ENCODE results near the gene TBX21.

The TBX21 gene

DNA sequence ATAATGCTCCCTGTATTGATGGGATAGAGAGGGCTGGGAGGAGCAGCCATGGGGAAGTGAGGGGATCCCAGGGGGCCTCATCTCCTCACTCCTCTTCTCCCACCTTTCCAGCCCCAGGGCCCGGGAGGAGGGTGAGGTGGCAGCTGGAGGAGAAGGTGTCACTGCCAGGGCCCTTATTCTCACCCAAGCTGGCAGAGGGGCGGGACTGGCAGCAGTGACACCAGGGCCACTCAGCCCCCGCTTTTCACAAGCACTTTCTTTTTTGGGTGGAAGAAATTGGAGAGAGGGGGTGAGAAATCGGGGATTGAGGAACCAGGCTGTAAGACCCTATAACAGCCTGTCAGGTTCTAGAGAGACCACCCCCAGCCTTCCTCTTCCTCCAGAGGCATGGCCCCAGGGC, 2.4 kb upstream of the TBX21 start:
- TF ChIP-seq, protein P1, sequence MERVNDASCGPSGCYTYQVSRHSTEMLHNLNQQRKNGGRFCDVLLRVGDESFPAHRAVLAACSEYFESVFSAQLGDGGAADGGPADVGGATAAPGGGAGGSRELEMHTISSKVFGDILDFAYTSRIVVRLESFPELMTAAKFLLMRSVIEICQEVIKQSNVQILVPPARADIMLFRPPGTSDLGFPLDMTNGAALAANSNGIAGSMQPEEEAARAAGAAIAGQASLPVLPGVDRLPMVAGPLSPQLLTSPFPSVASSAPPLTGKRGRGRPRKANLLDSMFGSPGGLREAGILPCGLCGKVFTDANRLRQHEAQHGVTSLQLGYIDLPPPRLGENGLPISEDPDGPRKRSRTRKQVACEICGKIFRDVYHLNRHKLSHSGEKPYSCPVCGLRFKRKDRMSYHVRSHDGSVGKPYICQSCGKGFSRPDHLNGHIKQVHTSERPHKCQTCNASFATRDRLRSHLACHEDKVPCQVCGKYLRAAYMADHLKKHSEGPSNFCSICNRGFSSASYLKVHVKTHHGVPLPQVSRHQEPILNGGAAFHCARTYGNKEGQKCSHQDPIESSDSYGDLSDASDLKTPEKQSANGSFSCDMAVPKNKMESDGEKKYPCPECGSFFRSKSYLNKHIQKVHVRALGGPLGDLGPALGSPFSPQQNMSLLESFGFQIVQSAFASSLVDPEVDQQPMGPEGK (CRISPR knock-in tag; IDR thresholded peaks at IDR 0.05; ENCODE audit: borderline replicate concordance), result no peak
- TF ChIP-seq ZNF8 (CRISPR knock-in tag; IDR thresholded peaks at IDR 0.05) (no peak), TSHZ2 (CRISPR knock-in tag; IDR thresholded peaks at IDR 0.05) (no peak), TCF4 (CRISPR knock-in tag; IDR thresholded peaks at IDR 0.05; ENCODE audit: borderline replicate concordance) (no peak), RARB (CRISPR knock-in tag; IDR thresholded peaks at IDR 0.05) (no peak), GLIS3 (CRISPR knock-in tag; IDR thresholded peaks at IDR 0.05) (no peak), ZNF565 (CRISPR knock-in tag; conservative IDR thresholded peaks at IDR 0.05; ENCODE audit: low read depth) (no peak), ZFP30 (CRISPR knock-in tag; IDR thresholded peaks at IDR 0.05) (no peak), ARNTL (CRISPR knock-in tag; IDR thresholded peaks at IDR 0.05; ENCODE audit: borderline replicate concordance, low read depth) (no peak), OSR1 (CRISPR knock-in tag; IDR thresholded peaks at IDR 0.05) (no peak), PPARA (CRISPR knock-in tag; IDR thresholded peaks at IDR 0.05; ENCODE audit: borderline replicate concordance) (no peak), CSRNP3 (CRISPR knock-in tag; IDR thresholded peaks at IDR 0.05) (no peak), ZNF70 (CRISPR knock-in tag; IDR thresholded peaks at IDR 0.05) (no peak), TOX (CRISPR knock-in tag; IDR thresholded peaks at IDR 0.05; ENCODE audit: borderline replicate concordance) (no peak), CSDC2 (CRISPR knock-in tag; IDR thresholded peaks at IDR 0.05) (no peak), ZC3H10 (CRISPR knock-in tag; IDR thresholded peaks at IDR 0.05) (no peak), CREB5 (CRISPR knock-in tag; IDR thresholded peaks at IDR 0.05; ENCODE audit: low read depth) (no peak), BACH2 (CRISPR knock-in tag; IDR thresholded peaks at IDR 0.05; ENCODE audit: borderline replicate concordance) (no peak), SNAI2 (CRISPR knock-in tag; IDR thresholded peaks at IDR 0.05) (no peak)

DNA sequence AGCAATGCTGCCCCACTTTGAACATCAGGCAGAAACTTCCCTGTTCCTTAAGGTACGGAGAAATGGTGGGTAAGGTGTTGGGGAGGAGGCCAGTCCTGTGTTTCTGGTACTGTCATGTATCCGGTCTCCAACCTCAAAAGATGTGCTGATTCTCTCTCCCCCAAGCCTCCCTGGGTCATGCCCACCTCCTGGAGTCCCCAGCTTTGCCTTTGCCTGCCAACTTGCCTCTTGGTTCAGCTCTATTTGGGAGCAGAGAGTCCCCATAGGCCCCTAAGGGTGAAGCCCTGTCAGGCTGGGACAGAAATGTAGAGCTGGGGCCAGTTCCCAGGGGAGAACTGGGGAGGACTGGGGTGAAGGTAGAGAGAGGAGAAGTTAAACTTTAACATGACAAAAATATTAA, 1.6 kb upstream of the TBX21 start:
- TF ChIP-seq RARB (CRISPR knock-in tag; IDR thresholded peaks at IDR 0.05) (no peak), TSHZ2 (CRISPR knock-in tag; IDR thresholded peaks at IDR 0.05) (no peak), ESRRG (CRISPR knock-in tag; IDR thresholded peaks at IDR 0.05) (no peak), ZFP30 (CRISPR knock-in tag; IDR thresholded peaks at IDR 0.05) (no peak), CSDC2 (CRISPR knock-in tag; IDR thresholded peaks at IDR 0.05) (no peak), ARNTL (CRISPR knock-in tag; IDR thresholded peaks at IDR 0.05; ENCODE audit: borderline replicate concordance, low read depth) (no peak), PPARA (CRISPR knock-in tag; IDR thresholded peaks at IDR 0.05; ENCODE audit: borderline replicate concordance) (no peak), GLIS3 (CRISPR knock-in tag; IDR thresholded peaks at IDR 0.05) (no peak), TCF4 (CRISPR knock-in tag; IDR thresholded peaks at IDR 0.05; ENCODE audit: borderline replicate concordance) (no peak), ZNF565 (CRISPR knock-in tag; conservative IDR thresholded peaks at IDR 0.05; ENCODE audit: low read depth) (no peak), ZFP3 (CRISPR knock-in tag; IDR thresholded peaks at IDR 0.05) (no peak), BACH2 (CRISPR knock-in tag; IDR thresholded peaks at IDR 0.05; ENCODE audit: borderline replicate concordance) (no peak), SNAI2 (CRISPR knock-in tag; IDR thresholded peaks at IDR 0.05) (no peak)
- no peak for ATAC-seq

More for the DNA sequence above, 2.4 kb upstream of the TBX21 start:
- no peak for ATAC-seq

Measured in SK-N-SH treated with all-trans-retinoic acid at 6 μM for 48 hours (cell line).